ENCODE data around the gene SALL1. TPM values are rescaled to one million over a fixed set of nuclear protein-coding genes. Genes with fewer than 3 reads are reported as not detected.

The SALL1 gene
- total and polyA plus RNA-seq, 2 donors (not counting 3 experiments of a cell fraction or from before 2014, with no cell fraction given) = not detected

- Histone ChIP-seq H3K36me3 (ENCODE audit: control insufficient read depth in 2 of 2, extremely low read depth in 1 of 2, insufficient read depth in 2 of 2, low read length in 2 of 2) (no peaks in the 10 kb centered on the region), H3K9me1 (replicated peaks; ENCODE audit: control insufficient read depth, extremely low read depth, insufficient read depth, low read length) (no peaks in the 10 kb centered on the region), H3K27me3 (ENCODE audit: control insufficient read depth in 2 of 2, insufficient read depth in 2 of 2, low read length in 2 of 2) (no peaks in the 10 kb centered on the region), H3K27ac (ENCODE audit: insufficient read depth, low read depth, low read length) (no peak overlapping the region), H3K79me2 (ENCODE audit: control insufficient read depth, insufficient read depth, low read length) (no peaks in the 10 kb centered on the region), H3K4me1 (ENCODE audit: control insufficient read depth, extremely low read depth, insufficient read depth, low read length) (no peaks in the 10 kb centered on the region), H4K20me1 (replicated peaks; ENCODE audit: control insufficient read depth, extremely low read depth, insufficient read depth, low read length) (no peaks in the 10 kb centered on the region), H3K4me2 (ENCODE audit: insufficient read depth, low read length) (no peak overlapping the region), H3K9ac (replicated peaks; ENCODE audit: extremely low read depth, insufficient read depth, low read length) (no peak overlapping the region), H3K9me3 (replicated peaks; ENCODE audit: control insufficient read depth, insufficient read depth, low read length) (no peaks in the 10 kb centered on the region), H2AFZ (ENCODE audit: low read depth, low read length) (no peak overlapping the region), H3K4me3 (replicated peaks in 1 of 3; ENCODE audit: insufficient read depth in 1 of 3, low read depth in 1 of 3, low read length in 3 of 3) (no peak overlapping the region)
- ChIA-PET CTCF (no interaction called here), POLR2A (no interaction called here)
- dilution Hi-C loops (cut with MboI; ENCODE audit: extremely low pct_ligation_motif_present, low sequenced_read_pairs) (no loop called here), intact Hi-C loops (cut with micrococcal nuclease) (no loop called here)
- no TSS peak for BruUV-seq (replicated peaks)
- TF ChIP-seq POLR2AphosphoS5 (IDR thresholded peaks at IDR 0.05; ENCODE audit: insufficient read depth, low read depth, low read length) (no peak), POLR2A (IDR thresholded peaks at IDR 0.05; ENCODE audit: low read depth, low read length) (no peak), FOS (IDR thresholded peaks at IDR 0.05; ENCODE audit: borderline replicate concordance, insufficient read depth, low read length) (no peak), MYC (IDR thresholded peaks at IDR 0.05; ENCODE audit: low read depth, low read length) (no peak), JUN (IDR thresholded peaks at IDR 0.05; ENCODE audit: borderline replicate concordance, insufficient read depth, insufficient read length, low read depth) (no peak), MAX (IDR thresholded peaks at IDR 0.05; ENCODE audit: insufficient read depth, insufficient read length) (no peak), CTCF (IDR thresholded peaks at IDR 0.05; ENCODE audit: extremely low read depth in 1 of 2, insufficient read depth in 1 of 2, low read depth in 1 of 2, low read length in 2 of 2) (no peak), EZH2 (IDR thresholded peaks at IDR 0.05; ENCODE audit: borderline replicate concordance, low read depth, low read length, severe bottlenecking) (no peak), GATA2 (IDR thresholded peaks at IDR 0.05; ENCODE audit: insufficient read depth, insufficient read length, low read depth, low read length) (no peak)
- DNase-seq (ENCODE audit: low read depth, low spot score) (no peak), FAIRE-seq (no peak)
These were observed 12.3 kb upstream of the SALL1 start for GRCh38 chr16:51163366-51163765.
